ENCODE results near the gene HINFP.

DNA sequence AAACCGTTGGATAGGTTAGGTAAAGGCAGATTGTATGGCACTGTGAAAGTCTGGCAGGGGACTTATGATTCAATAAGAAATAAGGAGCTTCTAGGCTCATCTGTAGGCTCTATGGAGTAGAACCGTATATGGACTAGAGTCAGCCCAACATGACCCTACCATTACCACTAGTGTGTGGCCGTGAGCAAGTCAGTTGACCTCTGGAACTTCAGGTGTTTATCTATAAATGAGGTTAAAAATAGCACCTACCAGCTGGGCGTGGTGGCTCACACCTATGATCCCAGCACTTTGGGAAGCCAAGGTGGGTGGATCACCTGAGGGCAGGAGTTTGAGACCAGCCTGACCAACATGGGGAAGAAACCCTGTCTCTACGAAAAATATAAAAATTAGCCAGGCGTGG, 4.4 kb downstream of the HINFP start:
- TF ChIP-seq, protein P1, sequence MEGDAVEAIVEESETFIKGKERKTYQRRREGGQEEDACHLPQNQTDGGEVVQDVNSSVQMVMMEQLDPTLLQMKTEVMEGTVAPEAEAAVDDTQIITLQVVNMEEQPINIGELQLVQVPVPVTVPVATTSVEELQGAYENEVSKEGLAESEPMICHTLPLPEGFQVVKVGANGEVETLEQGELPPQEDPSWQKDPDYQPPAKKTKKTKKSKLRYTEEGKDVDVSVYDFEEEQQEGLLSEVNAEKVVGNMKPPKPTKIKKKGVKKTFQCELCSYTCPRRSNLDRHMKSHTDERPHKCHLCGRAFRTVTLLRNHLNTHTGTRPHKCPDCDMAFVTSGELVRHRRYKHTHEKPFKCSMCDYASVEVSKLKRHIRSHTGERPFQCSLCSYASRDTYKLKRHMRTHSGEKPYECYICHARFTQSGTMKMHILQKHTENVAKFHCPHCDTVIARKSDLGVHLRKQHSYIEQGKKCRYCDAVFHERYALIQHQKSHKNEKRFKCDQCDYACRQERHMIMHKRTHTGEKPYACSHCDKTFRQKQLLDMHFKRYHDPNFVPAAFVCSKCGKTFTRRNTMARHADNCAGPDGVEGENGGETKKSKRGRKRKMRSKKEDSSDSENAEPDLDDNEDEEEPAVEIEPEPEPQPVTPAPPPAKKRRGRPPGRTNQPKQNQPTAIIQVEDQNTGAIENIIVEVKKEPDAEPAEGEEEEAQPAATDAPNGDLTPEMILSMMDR (IDR thresholded peaks at IDR 0.05; ENCODE audit: insufficient read depth, low read length): no peak
- TF ChIP-seq GABPA (IDR thresholded peaks at IDR 0.05; ENCODE audit: low read depth): no peak

Data from HL-60 (cell line).